ENCODE results near the gene ADRM1. TPM values are rescaled to one million over a fixed set of nuclear protein-coding genes. Genes with fewer than 3 reads are reported as not detected.

The ADRM1 gene
- total RNA-seq, 1 donor from 2014 or later: 125 TPM

- H3K9ac ChIP-seq (ENCODE audit: low read length): no peak overlapping the region
- TF ChIP-seq EZH2 (IDR thresholded peaks at IDR 0.05; ENCODE audit: insufficient read depth, low read length) (no peak), CTCF (IDR thresholded peaks at IDR 0.05; ENCODE audit: insufficient read depth, low read depth, low read length) (no peak)
- Mint-ChIP-seq H3K27me3 (ENCODE audit: low read depth, unreplicated experiment) (no peaks in the 10 kb centered on the region), H3K27ac (ENCODE audit: unreplicated experiment) (no peak overlapping the region), H3K36me3 (ENCODE audit: low read depth, unreplicated experiment) (peaks cover 2% of the 10 kb centered on the region), H3K9me3 (ENCODE audit: unreplicated experiment) (no peaks in the 10 kb centered on the region), H3K4me3 (ENCODE audit: unreplicated experiment) (no peak overlapping the region), H3K4me1 (ENCODE audit: low read depth, unreplicated experiment) (no peaks in the 10 kb centered on the region)
- H3K27me3 ChIP-seq (ENCODE audit: insufficient read depth, low read length): no peaks in the 10 kb centered on the region
- no peak overlapping the region for H3K4me3 ChIP-seq (ENCODE audit: insufficient read depth, low read depth, low read length)
- FAIRE-seq (no peak), DNase-seq (ENCODE audit: low read depth) (no peak)
- no peaks in the 10 kb centered on the region for H3K9me3 ChIP-seq (ENCODE audit: insufficient read depth, low read depth, low read length)
- H3K4me2 ChIP-seq (ENCODE audit: low read length): no peak overlapping the region
- no peaks in the 10 kb centered on the region for H3K79me2 ChIP-seq (ENCODE audit: insufficient read depth, low read length)
- no peak overlapping the region for H2AFZ ChIP-seq (ENCODE audit: low read depth, low read length)
- H3K27ac ChIP-seq (ENCODE audit: low read depth, low read length): no peak overlapping the region
- H3K4me1 ChIP-seq (ENCODE audit: insufficient read depth, low read length): no peaks in the 10 kb centered on the region
- H3K36me3 ChIP-seq (ENCODE audit: insufficient read depth, low read length): no peaks in the 10 kb centered on the region
- no peaks in the 10 kb centered on the region for H4K20me1 ChIP-seq (ENCODE audit: insufficient read depth, low read length)
Measured at GRCh38 chr20:62333820-62334595, 31.2 kb downstream of the ADRM1 start.

- no peak for DNase-seq (ENCODE audit: low read depth)
- Mint-ChIP-seq H3K4me3 (ENCODE audit: unreplicated experiment) (no peak overlapping the region), H3K27ac (ENCODE audit: unreplicated experiment) (no peak overlapping the region), H3K9me3 (ENCODE audit: unreplicated experiment) (no peaks in the 10 kb centered on the region), H3K4me1 (ENCODE audit: low read depth, unreplicated experiment) (no peaks in the 10 kb centered on the region), H3K27me3 (ENCODE audit: low read depth, unreplicated experiment) (no peaks in the 10 kb centered on the region), H3K36me3 (ENCODE audit: low read depth, unreplicated experiment) (peaks cover 7% of the 10 kb centered on the region)
- Histone ChIP-seq H3K9ac (ENCODE audit: low read length) (no peak overlapping the region), H3K79me2 (ENCODE audit: insufficient read depth, low read length) (no peaks in the 10 kb centered on the region), H3K9me3 (ENCODE audit: insufficient read depth, low read depth, low read length) (no peaks in the 10 kb centered on the region), H3K36me3 (ENCODE audit: insufficient read depth, low read length) (no peaks in the 10 kb centered on the region), H3K4me1 (ENCODE audit: insufficient read depth, low read length) (no peaks in the 10 kb centered on the region), H3K4me3 (ENCODE audit: insufficient read depth, low read depth, low read length) (no peak overlapping the region), H3K4me2 (ENCODE audit: low read length) (no peak overlapping the region), H4K20me1 (ENCODE audit: insufficient read depth, low read length) (no peaks in the 10 kb centered on the region), H2AFZ (ENCODE audit: low read depth, low read length) (no peak overlapping the region), H3K27ac (ENCODE audit: low read depth, low read length) (no peak overlapping the region), H3K27me3 (ENCODE audit: insufficient read depth, low read length) (no peaks in the 10 kb centered on the region)
- TF ChIP-seq CTCF (IDR thresholded peaks at IDR 0.05; ENCODE audit: insufficient read depth, low read depth, low read length): no peak
- no peak for TF ChIP-seq EZH2 (IDR thresholded peaks at IDR 0.05; ENCODE audit: insufficient read depth, low read length)
- no peak for FAIRE-seq
Measured at GRCh38 chr20:62334881-62335280, 32.1 kb downstream of the ADRM1 start.

- Histone ChIP-seq H3K4me2 (ENCODE audit: low read length) (no peak overlapping the region), H3K9ac (ENCODE audit: low read length) (no peak overlapping the region), H3K9me3 (ENCODE audit: insufficient read depth, low read depth, low read length) (no peaks in the 10 kb centered on the region), H2AFZ (ENCODE audit: low read depth, low read length) (no peak overlapping the region), H3K4me1 (ENCODE audit: insufficient read depth, low read length) (no peaks in the 10 kb centered on the region), H3K27ac (ENCODE audit: low read depth, low read length) (no peak overlapping the region), H3K27me3 (ENCODE audit: insufficient read depth, low read length) (no peaks in the 10 kb centered on the region), H3K36me3 (ENCODE audit: insufficient read depth, low read length) (no peaks in the 10 kb centered on the region), H3K79me2 (ENCODE audit: insufficient read depth, low read length) (no peaks in the 10 kb centered on the region), H3K4me3 (ENCODE audit: insufficient read depth, low read depth, low read length) (no peak overlapping the region), H4K20me1 (ENCODE audit: insufficient read depth, low read length) (no peaks in the 10 kb centered on the region)
- Mint-ChIP-seq H3K27me3 (ENCODE audit: low read depth, unreplicated experiment) (no peaks in the 10 kb centered on the region), H3K4me3 (ENCODE audit: unreplicated experiment) (no peak overlapping the region), H3K27ac (ENCODE audit: unreplicated experiment) (no peak overlapping the region), H3K4me1 (ENCODE audit: low read depth, unreplicated experiment) (no peaks in the 10 kb centered on the region), H3K9me3 (ENCODE audit: unreplicated experiment) (no peaks in the 10 kb centered on the region), H3K36me3 (ENCODE audit: low read depth, unreplicated experiment) (peaks cover 9% of the 10 kb centered on the region)
- no peak for TF ChIP-seq EZH2 (IDR thresholded peaks at IDR 0.05; ENCODE audit: insufficient read depth, low read length)
- no peak for TF ChIP-seq CTCF (IDR thresholded peaks at IDR 0.05; ENCODE audit: insufficient read depth, low read depth, low read length)
- FAIRE-seq: no peak
- no peak for DNase-seq (ENCODE audit: low read depth)
Measured at GRCh38 chr20:62335532-62335931, 32.7 kb downstream of the ADRM1 start.

Measured in astrocyte (in vitro differentiated cells and primary cell).